ENCODE data around the gene LILRB1.
"Not testable (repeated sequence)": the region's sequence is repeated elsewhere in the genome, so short reads cannot be mapped to it uniquely, and the experiment has no call there.

LILRB1 gene

DNA sequence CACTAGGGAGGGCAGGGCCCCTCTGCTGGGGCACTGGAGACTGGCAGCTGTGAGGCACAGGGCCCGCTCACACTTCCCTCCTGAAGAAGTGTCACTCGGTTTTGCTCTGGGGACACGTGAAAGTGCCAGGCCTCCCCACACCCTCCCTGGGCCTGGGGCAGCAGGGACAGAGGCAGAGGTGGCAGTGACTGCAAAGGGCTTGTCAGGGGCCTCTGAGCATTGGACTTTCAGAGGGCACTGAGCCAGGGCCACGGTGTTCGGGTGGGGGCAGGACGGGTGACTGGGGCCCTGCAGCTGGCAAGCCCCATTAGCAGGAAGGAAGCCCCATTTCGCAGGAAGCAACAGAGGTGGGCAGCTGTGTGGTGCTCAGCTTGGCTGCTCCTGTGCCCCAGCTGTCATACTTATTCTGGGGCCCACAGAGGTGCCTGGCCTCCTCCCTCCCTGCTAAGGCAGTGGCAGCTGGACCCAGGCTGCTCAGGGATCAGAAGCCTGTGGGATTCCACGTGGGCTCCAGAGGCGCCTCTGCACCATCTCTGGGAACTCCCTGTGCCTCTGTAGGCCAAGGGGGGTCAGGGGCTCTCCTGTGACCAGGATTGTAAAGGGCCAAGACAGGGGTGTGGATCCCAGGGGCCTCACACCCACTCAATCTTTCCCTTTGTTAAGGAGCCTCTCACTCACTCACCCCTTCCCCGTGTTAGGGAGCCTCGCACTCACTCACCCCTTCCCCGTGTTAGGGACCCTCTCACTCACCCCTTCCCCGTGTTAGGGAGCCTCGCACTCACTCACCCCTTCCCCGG, 5.2 kb upstream of the LILRB1 start:
- DNase-seq = not testable (repeated sequence)

DNA sequence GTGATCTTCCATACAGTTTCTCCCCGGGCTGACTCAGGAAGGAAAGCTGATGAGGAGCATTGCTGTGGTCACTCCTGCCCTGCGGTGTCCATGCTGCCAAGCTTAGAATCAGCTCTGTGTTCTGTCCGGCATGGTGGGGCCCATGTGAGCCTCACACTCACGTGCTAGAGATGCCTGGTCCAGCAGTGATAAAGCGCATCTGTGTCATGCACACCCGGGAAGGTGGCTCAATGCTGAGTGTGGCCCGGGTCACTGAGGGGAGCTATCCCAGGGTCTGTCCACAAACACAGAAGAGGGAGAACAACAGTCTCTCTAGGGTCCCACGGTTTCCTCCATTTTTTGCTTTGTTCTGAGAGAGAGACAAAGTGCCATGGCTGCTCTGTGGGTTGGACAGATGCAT, 3.5 kb upstream of the LILRB1 start:
- DNase-seq = no peak

DNA sequence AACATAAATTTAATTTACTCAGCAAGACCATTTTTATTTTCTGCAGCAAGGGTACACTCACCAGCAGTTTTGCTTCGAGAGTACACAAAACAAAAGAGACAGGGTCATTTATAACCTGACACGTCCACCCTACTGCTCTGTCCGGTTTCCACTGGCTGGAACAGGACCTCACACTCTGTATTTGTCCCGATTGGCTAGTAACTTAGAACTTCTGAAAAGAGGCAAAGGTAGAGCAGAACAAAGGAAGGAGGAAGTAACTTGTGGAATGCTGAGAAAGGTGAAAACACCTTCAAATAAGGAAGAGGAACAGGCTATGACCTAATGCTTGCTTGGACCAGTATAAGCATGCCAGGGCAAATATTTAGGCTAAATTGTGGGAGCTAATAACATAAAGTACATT, 2.4 kb upstream of the LILRB1 start:
- not testable (repeated sequence) for DNase-seq

GRCh38 chr19:54630782-54631181, 498 bp downstream of the LILRB1 start:
- DNase-seq = no peak

- not testable (repeated sequence) for DNase-seq
These were observed 1.4 kb downstream of the LILRB1 start for GRCh38 chr19:54631489-54632337.

DNA sequence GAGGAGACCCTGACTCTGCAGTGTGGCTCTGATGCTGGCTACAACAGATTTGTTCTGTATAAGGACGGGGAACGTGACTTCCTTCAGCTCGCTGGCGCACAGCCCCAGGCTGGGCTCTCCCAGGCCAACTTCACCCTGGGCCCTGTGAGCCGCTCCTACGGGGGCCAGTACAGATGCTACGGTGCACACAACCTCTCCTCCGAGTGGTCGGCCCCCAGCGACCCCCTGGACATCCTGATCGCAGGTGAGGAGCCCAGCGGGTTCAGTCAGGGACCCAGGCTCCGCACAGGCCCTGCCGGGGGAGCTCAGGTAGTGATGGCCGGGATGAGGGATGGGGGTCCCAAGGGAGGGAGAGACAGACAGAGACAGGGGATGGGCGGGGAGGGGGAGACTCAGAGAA, 2.2 kb downstream of the LILRB1 start:
- not testable (repeated sequence) for DNase-seq

DNA sequence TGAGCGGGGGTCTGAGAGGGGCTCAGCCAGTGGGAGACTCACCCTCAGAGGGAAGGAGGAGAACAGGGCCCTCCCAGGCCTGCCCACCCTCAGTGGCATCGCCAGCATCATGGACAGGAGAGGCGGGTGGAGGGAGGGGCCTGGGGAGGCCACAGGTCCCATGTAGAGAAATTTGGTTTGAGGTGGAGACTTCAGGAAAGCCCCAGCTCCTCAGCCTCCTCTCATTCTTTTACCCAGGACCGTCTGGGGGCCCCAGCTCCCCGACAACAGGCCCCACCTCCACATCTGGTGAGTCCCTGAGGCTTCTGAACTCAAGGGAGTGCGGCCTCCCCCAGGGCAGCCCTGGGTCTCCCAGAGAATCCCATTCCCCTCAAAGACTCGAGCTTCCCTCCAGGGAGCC, 3.1 kb downstream of the LILRB1 start:
- DNase-seq = no peak

GRCh38 chr19:54636081-54636480, 5.8 kb downstream of the LILRB1 start:
- not testable (repeated sequence) for DNase-seq

GRCh38 chr19:54638683-54639082, 8.4 kb downstream of the LILRB1 start:
- no peak for DNase-seq

- DNase-seq = not testable (repeated sequence)
These were observed 12.7 kb downstream of the LILRB1 start for GRCh38 chr19:54642953-54643352.

- not testable (repeated sequence) for DNase-seq
These were observed 13.3 kb downstream of the LILRB1 start for GRCh38 chr19:54643583-54643982.

DNA sequence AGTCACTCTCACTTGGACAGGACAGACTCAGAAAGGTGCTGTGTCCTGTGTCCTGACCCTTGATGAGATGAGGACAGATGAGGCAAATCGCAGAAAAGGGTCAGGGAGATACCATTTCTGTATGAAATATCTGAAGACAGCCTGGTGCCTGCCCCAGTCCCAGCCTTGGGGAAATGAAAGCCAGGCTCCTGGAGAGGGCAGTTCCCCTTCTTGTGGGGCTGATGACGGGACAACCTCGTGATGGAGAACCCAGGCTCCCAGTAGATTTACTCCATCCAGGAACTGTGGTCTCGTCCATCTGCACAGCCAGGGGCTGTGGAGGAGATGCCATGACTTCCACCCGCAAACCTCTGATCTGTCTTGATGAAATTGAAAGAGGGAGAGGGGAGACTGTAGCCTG, 13.8 kb downstream of the LILRB1 start:
- no peak for DNase-seq

DNA sequence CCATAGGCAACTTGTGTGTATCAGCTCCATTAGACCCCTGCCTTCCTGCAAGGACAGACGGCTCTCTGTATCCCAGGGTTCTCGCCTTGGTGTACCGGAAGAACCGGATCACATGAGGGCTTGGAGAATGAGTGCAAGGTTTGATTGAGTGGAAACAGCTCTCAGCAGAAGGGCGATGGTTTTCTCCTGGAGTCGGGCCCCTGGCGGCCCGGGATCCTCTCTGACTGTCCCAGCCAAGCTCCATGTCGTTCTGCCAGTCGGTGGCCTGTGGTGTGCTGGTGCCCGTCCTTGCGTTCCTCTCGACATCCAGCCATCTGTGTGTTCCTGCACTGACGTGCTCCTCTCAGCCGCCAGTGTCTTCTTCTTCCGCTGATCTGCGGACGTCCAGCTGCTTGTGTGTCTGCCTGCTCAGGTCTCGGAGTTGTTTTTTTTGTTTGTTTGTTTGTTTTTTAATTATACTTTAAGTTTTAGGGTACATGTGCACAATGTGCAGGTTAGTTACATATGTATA, 16.1 kb downstream of the LILRB1 start:
- DNase-seq = no peak

- no peak for DNase-seq
These were observed 17.8 kb downstream of the LILRB1 start for GRCh38 chr19:54648129-54648528.

- no peak for DNase-seq
These were observed 19.9 kb downstream of the LILRB1 start for GRCh38 chr19:54650108-54650655.

GRCh38 chr19:54653181-54653809, 23.0 kb downstream of the LILRB1 start:
- no peak for DNase-seq

DNA sequence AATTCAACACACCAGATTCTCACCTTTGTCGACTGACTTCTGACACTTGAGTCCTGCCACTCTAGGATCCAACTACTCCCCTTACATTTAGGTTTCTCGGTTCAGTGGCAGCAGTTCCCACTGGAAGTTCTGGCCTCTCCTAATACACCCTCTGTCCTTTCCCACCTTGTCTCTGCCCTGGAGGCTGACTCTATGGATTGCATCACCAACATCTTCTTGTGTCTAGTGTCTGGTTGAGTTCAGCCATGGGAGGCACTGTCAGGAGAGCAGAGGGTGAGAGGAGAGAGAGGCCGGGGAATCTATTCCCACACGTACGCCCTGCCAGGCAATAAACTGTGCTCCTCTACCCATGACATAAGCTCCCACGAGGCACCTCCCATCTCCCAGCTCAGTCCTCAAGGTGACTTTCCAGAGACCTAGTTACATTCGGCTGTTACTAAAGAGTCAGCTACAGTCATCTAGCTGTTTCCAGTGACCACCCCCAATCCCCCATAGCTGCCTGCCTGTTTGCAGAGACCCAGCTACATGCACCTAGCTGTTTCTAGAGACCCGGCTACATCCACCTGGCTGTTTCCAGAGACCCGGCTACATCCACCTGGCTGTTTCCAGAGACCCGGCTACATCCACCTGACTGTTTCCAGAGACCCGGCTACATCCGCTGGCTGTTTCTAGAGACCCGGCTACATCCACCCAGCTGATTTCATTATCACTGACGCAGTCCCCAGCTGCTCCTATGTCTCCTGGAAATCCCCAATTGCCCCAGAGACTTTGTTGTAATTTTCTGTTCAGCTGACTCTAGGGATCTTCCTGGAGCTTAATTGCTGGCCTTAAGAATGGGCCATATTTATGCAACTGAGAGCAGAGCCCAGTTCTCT, 24.4 kb downstream of the LILRB1 start:
- DNase-seq = no peak

- no peak for DNase-seq
These were observed 29.0 kb downstream of the LILRB1 start for GRCh38 chr19:54659300-54659699.

GRCh38 chr19:54660306-54660705, 30.0 kb downstream of the LILRB1 start:
- DNase-seq = no peak

DNA sequence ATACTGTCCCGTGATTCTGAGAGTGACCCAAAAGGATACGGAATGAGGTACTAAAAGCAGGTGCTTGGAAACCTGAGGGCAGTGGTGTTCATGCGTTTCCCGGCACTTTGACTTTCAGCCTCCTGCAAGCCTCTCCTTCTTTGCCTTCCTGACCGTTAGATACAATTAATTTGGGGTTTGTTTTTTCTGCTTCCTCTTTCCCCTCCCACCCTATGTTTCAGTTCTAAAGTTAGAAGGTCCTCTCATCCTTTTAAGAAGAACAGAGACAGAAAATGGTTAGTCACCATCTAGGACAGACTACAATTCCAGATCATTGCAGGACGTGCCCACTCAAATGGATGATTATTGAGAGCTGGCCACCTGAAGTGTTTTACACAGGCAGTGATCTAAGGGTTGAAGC, 30.7 kb downstream of the LILRB1 start:
- no peak for DNase-seq

GRCh38 chr19:54661846-54662481, 31.7 kb downstream of the LILRB1 start:
- no peak for DNase-seq

DNA sequence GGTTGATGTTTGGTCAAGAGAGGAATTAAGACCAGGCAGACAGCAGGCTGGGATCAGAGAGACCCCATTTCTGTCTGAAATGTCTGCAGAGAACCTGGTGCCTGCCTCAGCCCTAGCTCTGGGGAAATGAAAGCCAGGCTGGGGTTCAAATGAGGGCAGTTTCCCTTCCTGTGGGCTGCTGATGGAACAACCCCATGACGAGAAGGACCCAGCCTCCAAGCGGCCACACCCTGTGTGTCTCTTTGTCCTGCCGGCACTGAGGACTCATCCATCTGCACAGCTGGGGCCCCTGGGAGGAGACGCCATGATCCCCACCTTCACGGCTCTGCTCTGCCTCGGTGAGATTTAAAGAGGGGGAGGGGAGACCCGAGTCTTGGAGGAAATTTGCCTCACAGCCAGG, 32.4 kb downstream of the LILRB1 start, which contains the start of gene LILRB4:
Gene LILRB4 (plus strand): TSS at position 256 of the 400 bp plus-strand sequence. CDS start 49 bp downstream, at position 305.
- DNase-seq = no peak
